OCI-LY7 (cell line): ENCODE data around the gene OR2A14. TPM values are rescaled to one million over a fixed set of nuclear protein-coding genes. Genes with fewer than 3 reads are reported as not detected.

Experiments
- BruUV-seq: library from RNA; stranded (reverse); fragments of 400-500 nt; replicated peaks from 2 replicates; lab custom pipeline; 2021; lab: Mats Ljungman, UMichigan
- CTCF ChIA-PET: fragments of 300-600 bp; sonication (Branson Sonifier 250); formaldehyde crosslinking; loops from one replicate; lab custom pipeline; 2022; ENCODE audit warnings: antibody characterized with exemption; ENCODE audit not compliant: unreplicated experiment; lab: Charles Lee
- POLR2A ChIA-PET: fragments of 300-600 bp; sonication (Branson Sonifier 250); formaldehyde crosslinking; loops from one replicate; lab custom pipeline; 2022; ENCODE audit warnings: antibody characterized with exemption; lab: Charles Lee
- DNase-seq: peaks from one replicate; pipeline ENCODE4 v3.0.0-alpha.2; 2015; ENCODE audit warnings: low spot score
- H2AFZ ChIP-seq: fragments of 200-600 bp; sonication (generic), shearing (Covaris generic); 2 replicates; pipeline ENCODE4 v1.6.1; 2014; ENCODE audit warnings: mild to moderate bottlenecking, antibody characterized with exemption, low read length, moderate library complexity
- H3K27ac ChIP-seq: fragments of 200-600 bp; sonication (generic); 2 replicates; pipeline ENCODE4 v1.5.1; 2014; ENCODE audit warnings: mixed run types, low read depth, mild to moderate bottlenecking, moderate library complexity, low read length, inconsistent platforms; ENCODE audit not compliant: poor library complexity, severe bottlenecking
- H3K36me3 ChIP-seq: fragments of 200-600 bp; sonication (generic); 2 replicates; pipeline ENCODE4 v1.6.1; 2014; ENCODE audit warnings: mild to moderate bottlenecking, antibody characterized with exemption, low read length, moderate library complexity, mixed read lengths; ENCODE audit not compliant: insufficient read depth
- H3K4me1 ChIP-seq: fragments of 200-600 bp; sonication (generic); 2 replicates; pipeline ENCODE4 v1.5.1; 2014; ENCODE audit warnings: mild to moderate bottlenecking, low read length; ENCODE audit not compliant: insufficient read depth, poor library complexity, severe bottlenecking
- H3K4me2 ChIP-seq: fragments of 200-600 bp; sonication (generic); 2 replicates; pipeline ENCODE4 v1.6.1; 2014; ENCODE audit warnings: mild to moderate bottlenecking, low read length
- H3K4me3 ChIP-seq: fragments of 200-600 bp; sonication (generic); 2 replicates; pipeline ENCODE4 v1.5.1; 2014; ENCODE audit warnings: mild to moderate bottlenecking, low read depth, low read length; ENCODE audit not compliant: poor library complexity, severe bottlenecking
- H3K79me2 ChIP-seq: fragments of 200-600 bp; sonication (generic); 2 replicates; pipeline ENCODE4 v1.6.1; 2016; ENCODE audit warnings: low read depth, mild to moderate bottlenecking, low read length, moderate library complexity, mixed read lengths; ENCODE audit not compliant: insufficient read depth
- H3K9me2 ChIP-seq: fragments of 200-600 bp; sonication (generic); 2 replicates; pipeline ENCODE4 v1.6.1; 2016; ENCODE audit warnings: mild to moderate bottlenecking, low read length, mixed read lengths; ENCODE audit not compliant: insufficient read depth
- H3K9me3 ChIP-seq: fragments of 200-600 bp; sonication (generic); 2 replicates; pipeline ENCODE4 v1.6.1; 2014; ENCODE audit warnings: mild to moderate bottlenecking, mixed run types, low read length, mixed read lengths
- H4K20me1 ChIP-seq: fragments of 200-600 bp; sonication (generic); 2 replicates; pipeline ENCODE4 v1.6.1; 2014; ENCODE audit warnings: mild to moderate bottlenecking, antibody characterized with exemption, low read length, moderate library complexity, mixed read lengths; ENCODE audit not compliant: insufficient read depth
- CTCF ChIP-seq: fragments of 200-600 bp; sonication (generic); conservative IDR thresholded peaks from 2 replicates; pipeline ENCODE4 v1.5.1; 2014; ENCODE audit warnings: mild to moderate bottlenecking, antibody characterized with exemption, low read length, moderate library complexity, mixed read lengths
- EZH2phosphoT487 ChIP-seq: fragments of 200-600 bp; sonication (generic); IDR thresholded peaks from 2 replicates; pipeline ENCODE4 v1.6.1; 2018; ENCODE audit warnings: low read depth, borderline replicate concordance, mild to moderate bottlenecking, mixed run types, antibody characterized with exemption, low read length, moderate library complexity, mixed read lengths
- intact Hi-C: fragments of 100-400 bp; cut with micrococcal nuclease; formaldehyde crosslinking; loops from one replicate; pipeline ENCODE4 v1.10.0; 2022; ENCODE audit not compliant: unreplicated experiment
- total RNA-seq, 2 experiments: library from RNA; depleted of rRNA in 1 of 2; stranded (reverse); fragments of >200 nt in 1 of 2; shearing (Covaris generic) in 1 of 2; gene quantifications; 2 replicates each; pipeline ENCODE4 v1.2.3, GENCODE V29; 2014 to 2022

OR2A14 gene
- total RNA-seq, 2 experiments from 2014 or later: not detected

GRCh38 chr7:144086730-144087129 is 36.2 kb upstream of the OR2A14 start:
- Histone ChIP-seq H3K4me1 (no peaks in the 10 kb centered on the region), H3K36me3 (no peaks in the 10 kb centered on the region), H2AFZ (no peak overlapping the region), H3K9me3 (no peaks in the 10 kb centered on the region), H3K27ac (no peak overlapping the region), H3K9me2 (no peaks in the 10 kb centered on the region), H3K4me3 (no peak overlapping the region), H3K79me2 (no peaks in the 10 kb centered on the region), H3K4me2 (no peak overlapping the region), H4K20me1 (no peaks in the 10 kb centered on the region)
- CTCF ChIA-PET: no interaction called here
- intact Hi-C loops: no loop called here
- no TSS peak for BruUV-seq
- no peak for DNase-seq
- TF ChIP-seq EZH2phosphoT487: no peak
- TF ChIP-seq CTCF: no peak
- POLR2A ChIA-PET: no interaction called here

- Histone ChIP-seq H2AFZ (no peak overlapping the region), H3K9me3 (no peaks in the 10 kb centered on the region), H3K4me1 (no peaks in the 10 kb centered on the region), H3K9me2 (no peaks in the 10 kb centered on the region), H4K20me1 (no peaks in the 10 kb centered on the region), H3K27ac (no peak overlapping the region), H3K36me3 (no peaks in the 10 kb centered on the region), H3K4me3 (no peak overlapping the region), H3K79me2 (no peaks in the 10 kb centered on the region), H3K4me2 (no peak overlapping the region)
- no peak for DNase-seq
- no TSS peak for BruUV-seq
- CTCF ChIA-PET: no interaction called here
- POLR2A ChIA-PET: no interaction called here
- intact Hi-C loops: no loop called here
- TF ChIP-seq CTCF: no peak
- no peak for TF ChIP-seq EZH2phosphoT487
These were observed 35.7 kb upstream of the OR2A14 start for GRCh38 chr7:144087230-144087629.

GRCh38 chr7:144090667-144091066 is 32.3 kb upstream of the OR2A14 start:
- no peak overlapping the region for H3K27ac ChIP-seq
- H3K4me2 ChIP-seq: no peak overlapping the region
- no peaks in the 10 kb centered on the region for H3K4me1 ChIP-seq
- intact Hi-C loops: no loop called here
- H3K79me2 ChIP-seq: no peaks in the 10 kb centered on the region
- TF ChIP-seq EZH2phosphoT487: no peak
- TF ChIP-seq CTCF: no peak
- no peaks in the 10 kb centered on the region for H3K9me3 ChIP-seq
- no peak overlapping the region for H2AFZ ChIP-seq
- BruUV-seq: no TSS peak
- POLR2A ChIA-PET: no interaction called here
- CTCF ChIA-PET: no interaction called here
- H3K9me2 ChIP-seq: no peaks in the 10 kb centered on the region
- H3K36me3 ChIP-seq: no peaks in the 10 kb centered on the region
- no peaks in the 10 kb centered on the region for H4K20me1 ChIP-seq
- no peak overlapping the region for H3K4me3 ChIP-seq
- no peak for DNase-seq
